NCI-H1694 treated with DMSO at 0.1 percent for 48 hours (cell line): ENCODE measurements around the gene GMPR2.
A peak's percentile ranks its signal among the peaks of the same experiment; 100 is the strongest.
"Not testable (repeated sequence)": the region's sequence is repeated elsewhere in the genome, so short reads cannot be mapped to it uniquely, and the experiment has no call there.

Experiments
- DNase-seq: peaks from one replicate; lab custom pipeline; 2025; lab: John Stamatoyannopoulos, UW

The GMPR2 gene

DNA sequence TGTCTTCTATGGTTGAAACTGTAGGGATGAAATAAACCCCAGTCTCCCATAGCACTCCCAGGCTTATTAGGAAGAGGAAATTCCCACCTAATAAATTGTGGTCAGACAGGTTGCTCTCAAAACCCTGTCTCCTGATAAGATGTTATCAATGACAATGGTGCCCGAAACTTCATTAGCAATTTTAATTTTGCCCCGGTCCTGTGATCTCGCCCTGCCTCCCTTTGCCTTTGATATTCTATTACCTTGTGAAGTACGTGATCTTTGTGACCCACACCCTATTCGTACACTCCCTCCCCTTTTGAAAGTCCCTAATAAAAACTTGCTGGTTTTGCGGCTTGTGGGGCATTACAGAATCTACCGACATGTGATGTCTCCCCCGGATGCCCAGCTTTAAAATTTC lies 30.2 kb upstream of the GMPR2 start:
- DNase-seq = not testable (repeated sequence)

DNA sequence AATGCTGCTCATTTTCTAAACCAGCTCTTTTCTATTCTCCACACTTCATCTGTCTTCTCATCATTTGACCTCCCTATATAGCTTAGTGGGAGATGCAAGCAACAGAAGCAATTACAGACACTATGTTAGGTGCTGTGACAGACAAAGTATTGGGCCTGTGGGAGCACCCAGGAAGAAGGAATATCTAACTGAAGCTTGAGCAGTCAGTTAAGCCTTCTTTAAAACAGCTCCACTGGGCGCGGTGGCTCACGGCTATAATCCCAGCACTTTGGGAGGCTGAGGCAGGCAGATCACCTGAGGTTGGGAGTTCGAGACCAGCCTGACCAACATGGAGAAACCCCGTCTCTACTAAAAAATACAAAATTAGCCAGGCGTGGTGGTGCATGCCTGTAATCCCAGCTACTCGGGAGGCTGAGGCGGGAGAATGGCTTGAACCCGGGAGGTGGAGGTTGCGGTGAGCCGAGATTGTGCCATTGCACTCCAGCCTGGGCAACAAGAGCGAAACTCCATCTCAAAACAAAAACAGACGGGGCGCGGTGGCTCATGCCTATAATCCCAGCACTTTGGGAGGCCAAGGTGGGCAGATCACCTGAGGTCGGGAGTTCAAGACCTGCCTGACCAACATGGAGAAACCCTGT lies 29.4 kb upstream of the GMPR2 start:
- DNase-seq = not testable (repeated sequence)

DNA sequence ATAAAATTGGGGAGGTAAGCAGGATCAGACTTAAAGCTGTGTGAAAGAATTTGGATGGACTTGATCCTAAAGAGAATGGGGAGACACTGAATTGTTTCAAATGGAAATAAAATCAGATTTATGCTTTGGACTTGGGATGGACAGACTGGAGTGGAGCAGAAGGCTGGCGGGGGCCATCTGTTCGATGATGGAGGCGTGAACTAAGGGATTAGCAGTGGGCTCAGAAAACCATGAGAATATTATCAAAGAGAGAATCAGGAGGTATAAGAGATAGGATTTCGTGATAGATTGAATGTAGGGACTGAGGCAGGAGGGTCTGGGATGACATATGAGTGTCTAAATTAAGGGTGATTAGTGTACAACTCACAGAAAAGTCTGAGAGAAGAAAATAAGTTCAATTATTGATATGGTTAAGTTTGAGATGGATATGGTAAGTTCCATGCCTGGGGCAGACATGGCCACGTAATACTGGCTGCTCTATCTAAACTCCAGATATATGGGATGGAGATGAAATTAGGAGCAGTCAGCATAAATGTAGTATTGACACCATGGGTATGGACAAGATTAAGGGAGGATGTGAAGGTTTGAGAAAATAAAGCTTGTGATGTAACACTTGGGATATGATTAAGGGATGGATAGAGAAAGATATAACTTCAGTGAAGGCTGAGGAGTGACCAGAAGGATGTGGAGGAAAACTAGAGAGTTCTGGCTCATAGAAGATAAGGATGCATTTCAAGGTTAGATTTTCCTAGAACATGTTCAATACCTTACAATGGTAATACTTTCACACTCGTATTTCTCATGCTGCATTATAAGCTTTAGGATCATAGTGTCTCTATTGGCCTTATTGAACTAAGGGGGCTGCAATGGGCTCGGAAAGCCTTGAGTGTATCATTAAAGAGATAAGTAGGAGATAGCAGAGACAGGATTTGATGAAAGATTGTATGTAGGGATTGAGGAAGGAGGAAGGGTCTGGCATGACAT lies 28.3 kb upstream of the GMPR2 start:
- DNase-seq = no peak

DNA sequence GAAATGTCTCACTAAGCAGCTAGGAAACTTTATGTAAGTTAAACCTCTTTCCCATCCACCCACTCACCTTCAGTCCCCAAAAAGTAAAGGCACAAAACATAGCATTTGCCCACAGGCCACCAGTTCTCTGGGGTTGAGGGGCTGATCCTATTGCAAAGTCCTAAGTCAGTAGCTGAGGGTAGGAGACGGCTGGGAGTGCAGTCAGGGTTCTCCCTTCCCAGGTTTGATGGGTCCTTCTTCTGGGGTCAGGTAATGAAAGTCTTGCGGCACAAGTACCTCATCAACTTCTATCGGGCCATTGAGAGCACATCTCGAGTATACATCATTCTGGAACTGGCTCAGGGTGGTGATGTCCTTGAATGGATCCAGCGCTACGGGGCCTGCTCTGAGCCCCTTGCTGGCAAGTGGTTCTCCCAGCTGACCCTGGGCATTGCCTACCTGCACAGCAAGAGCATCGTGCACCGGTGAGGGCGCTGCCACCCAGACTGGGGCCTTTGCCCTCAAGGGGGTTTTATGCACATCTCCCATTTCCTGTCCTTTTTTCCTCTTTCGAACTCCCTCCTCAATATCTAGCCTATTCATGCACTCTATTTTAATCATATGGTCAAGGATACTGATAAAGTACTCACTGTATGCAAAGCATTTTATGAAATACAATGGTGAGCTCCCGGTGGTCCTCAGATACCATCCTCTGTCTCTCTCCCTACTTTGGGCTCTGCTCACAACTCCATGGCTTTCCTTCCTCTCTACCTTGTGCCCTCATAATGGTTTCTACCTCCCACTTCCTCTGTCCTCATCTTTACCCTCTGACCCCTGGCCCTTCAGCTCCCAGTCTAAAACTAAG lies 26.2 kb upstream of the GMPR2 start:
- DNase-seq = no peak

DNA sequence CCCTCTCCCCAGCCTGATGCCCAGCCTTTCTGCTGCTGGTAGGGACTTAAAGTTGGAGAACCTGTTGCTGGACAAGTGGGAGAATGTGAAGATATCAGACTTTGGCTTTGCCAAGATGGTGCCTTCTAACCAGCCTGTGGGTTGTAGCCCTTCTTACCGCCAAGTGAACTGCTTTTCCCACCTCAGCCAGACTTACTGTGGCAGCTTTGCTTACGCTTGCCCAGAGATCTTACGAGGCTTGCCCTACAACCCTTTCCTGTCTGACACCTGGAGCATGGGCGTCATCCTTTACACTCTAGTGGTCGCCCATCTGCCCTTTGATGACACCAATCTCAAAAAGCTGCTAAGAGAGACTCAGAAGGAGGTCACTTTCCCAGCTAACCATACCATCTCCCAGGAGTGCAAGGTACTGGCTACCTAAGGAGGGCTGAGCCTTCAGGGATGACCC lies 25.6 kb upstream of the GMPR2 start:
- no peak for DNase-seq

DNA sequence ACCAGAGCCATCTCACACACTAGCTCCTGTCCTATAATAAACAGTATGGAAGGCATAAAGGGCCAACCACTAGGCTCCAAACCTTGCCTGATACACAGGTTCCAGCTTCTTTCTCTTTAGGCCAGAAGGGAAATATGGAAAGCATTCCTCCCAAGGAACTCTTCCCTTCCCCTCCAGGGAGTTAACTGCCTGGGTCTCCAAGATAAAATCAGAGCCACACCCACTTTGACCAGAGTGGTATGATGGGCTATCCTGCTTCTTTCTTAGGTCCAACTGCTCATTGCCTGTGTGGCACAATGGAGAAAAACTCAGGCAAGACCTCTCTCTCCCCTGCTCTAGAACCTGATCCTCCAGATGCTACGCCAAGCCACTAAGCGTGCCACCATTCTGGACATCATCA lies 25.1 kb upstream of the GMPR2 start:
- no peak for DNase-seq

DNA sequence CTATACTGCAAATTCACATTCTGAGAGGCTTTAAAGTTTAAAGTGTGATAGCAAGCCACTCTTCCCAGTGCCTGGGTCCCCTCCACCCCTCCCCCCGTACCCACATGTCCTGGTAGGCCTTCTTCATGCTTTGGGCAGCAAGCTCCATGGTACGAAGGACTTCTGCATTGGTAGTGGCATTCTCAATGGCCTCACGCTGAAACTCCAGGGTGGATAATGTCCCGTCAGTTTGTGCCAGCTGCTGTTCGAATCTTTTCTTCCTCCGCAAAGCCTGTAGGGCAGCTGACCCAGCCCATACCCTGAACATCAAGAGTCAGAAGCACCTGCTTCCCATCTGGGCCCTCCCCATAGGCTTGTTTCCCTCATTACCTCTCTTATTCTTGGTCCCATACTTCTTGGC lies 21.4 kb upstream of the GMPR2 start:
- DNase-seq = no peak

DNA sequence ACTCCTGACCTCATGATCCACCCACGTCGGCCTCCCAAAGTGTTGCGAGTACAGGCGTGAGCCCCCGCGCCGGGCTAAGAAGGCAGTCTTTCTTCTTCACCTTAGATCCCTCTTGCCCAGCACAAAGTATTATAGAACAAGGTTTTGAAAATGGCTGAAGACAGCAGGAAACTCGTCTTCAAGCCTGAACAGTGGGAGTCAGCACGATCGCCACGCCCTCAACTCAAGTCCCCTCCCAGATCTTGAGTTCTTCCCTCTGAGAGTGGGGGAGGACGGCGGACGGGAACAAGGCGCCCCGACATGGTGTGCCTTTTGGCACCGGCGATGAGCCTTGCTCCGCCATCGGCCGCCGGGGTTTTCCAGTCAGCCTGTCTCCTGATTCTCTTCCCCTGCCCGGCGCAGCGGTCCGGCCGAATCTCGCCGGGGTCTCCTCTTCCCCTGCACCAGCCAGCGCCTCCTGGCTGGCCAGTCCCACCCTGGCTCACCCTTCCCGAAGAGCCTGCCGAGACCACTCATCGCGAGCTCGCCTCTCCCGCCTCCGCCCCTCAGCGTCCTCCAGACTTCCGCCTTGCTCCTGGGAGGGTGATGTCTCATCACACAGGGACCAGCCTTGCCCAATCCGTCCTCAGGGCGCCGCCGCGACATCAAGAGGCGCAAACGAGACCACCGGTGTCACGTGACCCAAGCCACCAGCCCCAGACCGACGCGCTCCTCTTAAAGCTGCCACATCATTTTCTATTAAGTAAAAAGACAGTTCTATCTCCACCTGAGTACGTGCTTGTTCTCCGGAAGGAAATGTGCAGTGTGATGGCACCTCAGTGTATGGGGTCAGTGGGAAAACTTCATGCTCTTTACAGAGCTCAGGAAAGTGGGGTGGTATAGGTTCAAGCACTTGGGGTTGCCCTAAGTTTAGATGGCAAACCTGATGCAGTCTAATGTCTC lies 19.5 kb upstream of the GMPR2 start, which contains the start of gene CHMP4A:
Gene CHMP4A, minus strand, starts transcription at position 565 of the 942 bp plus-strand sequence. Its CDS starts 49 bp downstream, at position 516.
- peak; percentile 95 for DNase-seq

DNA sequence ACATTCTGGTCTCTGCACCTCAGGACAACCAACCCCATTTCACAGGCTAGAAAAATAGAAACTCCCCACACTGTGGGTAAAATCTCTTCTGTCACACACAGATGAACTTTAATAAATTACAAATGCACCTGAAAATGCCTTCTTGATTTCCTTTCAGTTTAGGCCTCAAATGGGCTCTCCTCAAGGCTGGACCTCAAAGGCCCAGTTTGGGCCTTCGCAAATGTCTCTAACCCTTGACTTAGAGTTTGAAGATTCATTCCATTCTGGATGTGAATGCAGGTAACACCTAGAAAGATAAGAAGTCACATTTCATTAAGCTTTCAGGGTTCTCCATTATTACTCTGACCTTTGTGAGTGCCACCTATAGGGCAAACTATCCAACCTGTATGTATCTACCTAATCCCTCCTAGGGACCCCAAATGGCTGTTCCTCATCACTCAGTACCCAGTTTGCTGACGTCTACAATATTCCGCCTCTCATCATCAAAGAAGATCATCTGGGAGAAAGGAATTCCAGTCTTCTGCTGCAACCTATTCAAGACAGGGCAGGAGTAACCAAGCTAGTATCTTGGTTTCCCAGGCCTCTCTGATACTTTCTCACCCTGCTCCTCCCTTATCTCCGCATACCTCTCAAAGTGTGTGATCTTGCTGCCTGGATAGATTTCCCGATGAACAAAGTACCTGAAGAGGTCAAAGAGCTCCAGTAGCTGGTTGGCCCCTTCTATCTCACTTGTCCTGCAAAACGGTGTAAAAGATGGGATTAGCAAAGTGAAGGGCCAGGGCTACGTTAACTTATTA lies 18.7 kb upstream of the GMPR2 start:
- DNase-seq = no peak

DNA sequence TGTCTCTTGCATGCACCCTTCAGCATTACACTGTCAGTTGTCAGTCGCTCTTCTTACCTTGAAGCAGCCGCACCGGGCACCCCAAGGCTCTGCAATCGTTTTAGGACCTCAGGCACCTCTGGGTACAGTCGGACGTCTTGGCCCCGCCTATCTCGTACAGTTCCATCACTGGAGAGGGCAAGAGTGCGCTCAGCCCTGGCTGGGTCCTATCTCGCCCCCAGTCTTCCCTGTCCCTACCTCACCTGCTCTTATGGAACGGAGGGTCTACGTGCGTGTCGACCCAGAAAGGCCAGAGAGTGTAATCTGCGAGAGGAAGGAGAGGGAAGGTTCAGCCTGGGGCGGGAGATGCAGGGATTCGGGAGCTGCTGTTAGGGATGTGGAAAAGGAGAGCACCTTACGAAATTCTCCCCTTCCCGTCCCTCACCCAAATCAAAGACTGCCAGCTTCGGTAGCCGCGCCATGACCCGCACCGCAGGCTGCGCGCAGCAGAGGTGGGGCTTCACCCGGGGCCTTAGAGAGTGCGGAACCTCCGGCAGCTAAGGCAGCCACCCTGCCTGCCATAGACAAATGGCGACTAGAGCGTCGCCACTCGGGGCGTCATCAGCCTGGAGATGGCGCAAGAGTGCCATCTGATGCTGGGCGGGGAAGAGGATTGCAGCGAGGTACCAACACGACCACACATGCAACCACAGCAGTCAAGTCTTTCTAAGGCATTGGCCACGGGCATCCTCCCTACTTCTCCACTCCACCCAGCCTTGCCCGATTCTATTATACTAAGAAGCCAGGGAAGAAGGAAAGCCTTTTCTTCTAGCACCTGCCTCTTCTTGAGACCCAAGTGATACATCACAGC lies 17.0 kb upstream of the GMPR2 start, which contains the start of gene MDP1:
Gene MDP1, minus strand, starts transcription at position 572 of the 850 bp plus-strand sequence. Its CDS starts 111 bp downstream, at position 461.
- DNase-seq = peak; percentile 85

DNA sequence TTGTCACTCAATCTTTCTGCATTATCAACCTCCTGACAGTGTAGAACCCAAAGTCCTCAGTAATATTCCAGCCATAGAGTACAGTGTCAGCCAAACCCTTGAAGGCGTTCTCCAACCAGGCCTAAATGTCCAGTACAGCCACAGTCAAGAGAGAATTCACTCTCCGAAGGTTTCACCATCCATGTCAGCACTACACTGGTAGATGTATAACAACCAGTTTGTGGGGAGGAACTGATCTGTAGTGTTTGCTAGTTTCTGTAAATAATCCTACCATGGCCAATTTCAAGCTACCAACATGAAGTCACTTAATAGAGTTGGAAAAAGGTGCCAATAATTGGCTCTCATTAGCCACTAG lies 16.4 kb upstream of the GMPR2 start:
- DNase-seq = no peak

DNA sequence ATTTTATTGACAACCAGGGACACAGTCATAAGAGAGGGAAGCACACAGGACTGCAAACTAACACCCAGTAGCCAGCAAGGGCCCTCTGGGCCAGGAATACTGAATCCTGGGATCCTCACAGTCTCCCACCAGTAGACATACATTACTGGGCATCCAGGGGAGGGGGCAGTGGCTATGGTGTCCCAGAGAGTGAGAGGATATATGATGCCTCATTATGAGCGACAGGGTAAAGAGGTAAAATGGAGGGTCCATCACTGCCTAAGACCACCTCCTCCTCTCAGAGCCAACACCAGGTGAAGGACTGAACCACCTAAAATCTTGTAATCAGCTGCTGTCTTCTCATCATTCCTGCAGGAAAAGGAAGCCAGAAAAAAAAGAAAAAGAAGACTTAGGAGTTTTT lies 15.9 kb upstream of the GMPR2 start:
- DNase-seq = not testable (repeated sequence)

DNA sequence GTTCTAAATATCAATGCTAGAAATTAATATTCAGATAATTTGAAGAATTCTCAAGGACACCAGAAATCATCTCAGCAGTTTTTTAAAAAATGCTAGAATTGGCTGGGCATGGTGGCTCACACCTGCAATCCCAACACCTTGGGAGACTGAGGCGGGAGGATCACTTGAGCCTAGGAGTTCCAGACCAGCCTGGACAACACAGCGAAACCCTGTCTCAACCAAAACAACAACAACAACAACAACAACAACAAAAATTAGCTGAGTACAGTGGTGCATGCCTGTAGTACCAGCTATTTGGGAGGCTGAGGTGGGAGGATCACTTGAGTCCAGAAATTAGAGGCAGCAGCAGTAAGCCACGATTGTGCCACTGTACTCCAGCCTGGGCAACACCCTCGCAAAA lies 13.6 kb upstream of the GMPR2 start:
- no peak for DNase-seq

DNA sequence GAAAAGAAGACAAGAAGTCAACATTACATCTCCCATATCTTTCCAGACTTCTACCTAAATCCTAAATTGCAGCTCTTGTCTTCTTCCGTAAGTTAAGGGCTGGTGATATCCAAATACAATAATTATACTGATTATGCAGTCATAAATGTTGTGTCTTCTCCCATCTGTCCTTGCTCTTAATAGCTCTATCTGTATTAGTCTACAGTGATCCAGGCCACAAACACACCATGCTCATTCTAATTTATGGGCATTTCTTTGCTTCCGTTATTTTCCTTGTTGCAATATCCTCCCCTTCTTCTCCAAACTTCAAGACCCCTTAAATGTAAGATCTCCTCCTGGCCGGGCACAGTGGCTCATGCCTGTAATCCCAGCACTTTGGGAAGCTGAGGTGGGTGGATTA lies 13.2 kb upstream of the GMPR2 start:
- DNase-seq = no peak

DNA sequence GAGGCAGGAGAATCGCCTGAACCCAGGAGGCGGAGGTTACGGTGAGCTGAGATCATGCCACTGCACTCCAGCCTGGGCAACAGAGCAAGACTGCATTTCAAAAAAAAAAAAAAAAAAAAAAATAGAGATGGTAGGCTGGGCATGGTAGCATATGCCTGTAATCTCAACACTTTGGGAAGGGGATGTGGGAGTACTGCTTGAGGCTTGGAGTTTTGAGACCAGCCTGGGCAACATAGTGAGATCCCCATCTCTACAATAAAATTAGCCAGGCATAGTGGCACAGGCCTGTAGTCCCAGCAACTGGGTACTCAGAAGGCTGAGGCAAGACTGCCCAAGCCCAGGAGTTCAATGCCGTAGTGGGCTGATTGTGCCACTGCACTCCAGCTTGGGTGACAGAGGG lies 9.7 kb upstream of the GMPR2 start:
- not testable (repeated sequence) for DNase-seq

DNA sequence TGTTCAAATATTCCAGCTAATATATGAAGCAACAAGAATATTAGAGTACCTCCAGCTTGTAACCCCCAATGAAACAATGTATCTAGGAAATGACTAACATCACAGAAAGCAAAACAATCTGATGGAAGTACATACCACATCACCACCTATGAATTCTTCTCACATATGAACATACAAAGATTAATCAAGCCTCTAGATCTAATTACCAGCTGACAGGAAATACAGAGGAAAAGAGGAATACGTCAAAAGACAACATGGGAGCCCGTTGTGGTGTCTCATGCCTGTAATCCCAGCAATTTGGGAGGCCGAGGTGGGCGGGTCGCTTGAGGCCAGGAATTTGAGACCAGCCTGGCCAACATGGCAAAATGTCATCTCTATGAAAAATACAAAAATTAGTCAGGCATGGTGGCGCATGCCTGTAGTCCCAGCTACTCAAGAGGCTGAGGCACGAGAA lies 8.1 kb upstream of the GMPR2 start:
- no peak for DNase-seq

DNA sequence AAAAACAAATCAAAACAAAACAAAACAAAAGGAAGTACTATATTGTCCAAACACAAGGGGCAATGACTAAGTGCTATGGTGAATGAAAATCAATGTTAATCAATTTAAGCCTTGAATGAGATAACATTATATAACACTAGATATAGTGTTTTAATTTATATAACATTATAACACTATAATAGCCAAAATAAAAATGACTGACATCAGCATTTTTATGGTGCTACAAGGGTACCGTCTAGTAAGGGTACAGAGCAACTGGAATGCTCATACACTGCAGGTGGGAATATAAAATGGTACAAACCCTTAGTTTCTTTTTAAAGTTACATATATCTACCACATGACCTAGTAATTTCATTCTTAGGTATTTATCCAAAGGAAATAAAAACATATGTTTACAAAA lies 6.3 kb upstream of the GMPR2 start:
- no peak for DNase-seq

DNA sequence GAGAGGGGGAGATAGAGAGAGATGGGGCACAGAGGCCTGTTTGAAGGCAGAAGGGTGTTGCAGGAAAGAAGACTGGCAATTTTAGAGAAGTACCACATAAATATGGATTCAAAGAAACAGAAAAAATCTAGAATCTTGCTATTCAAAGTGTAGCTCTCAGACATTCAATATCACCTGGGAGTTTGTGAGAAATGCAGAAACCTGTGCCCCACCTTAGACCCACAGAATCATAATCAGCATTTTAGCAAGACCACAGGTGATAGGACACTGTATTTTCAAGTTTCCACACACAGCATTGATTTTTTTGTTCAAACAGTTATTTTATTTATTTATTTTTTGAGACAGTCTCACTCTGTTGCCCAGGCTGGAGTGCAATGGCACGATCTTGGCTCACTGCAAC lies 3.8 kb upstream of the GMPR2 start:
- no peak for DNase-seq
